B cell (primary cell): Measurements from ENCODE around the gene KIF21B. TPM values are rescaled to one million over a fixed set of nuclear protein-coding genes. Genes with fewer than 3 reads are reported as not detected.

Source experiments
- ATAC-seq: fragments of 200-7000 bp; cut with Tn5 transposase; one replicate; pipeline ENCODE4 v1.10.0; 2021; ENCODE audit warnings: low read depth, mild to moderate bottlenecking, moderate number of reproducible peaks, moderate library complexity
- CTCF ChIA-PET: fragments of 350-600 bp; sonication (Branson Sonifier 250); formaldehyde crosslinking; loops from one replicate; lab custom pipeline; 2021; ENCODE audit warnings: antibody characterized with exemption, inconsistent platforms; lab: Charles Lee
- POLR2A ChIA-PET: fragments of 350-600 bp; sonication (Branson Sonifier 250); formaldehyde crosslinking; loops from one replicate; lab custom pipeline; 2021; ENCODE audit warnings: antibody characterized with exemption; lab: Charles Lee
- DNase-seq: peaks from one replicate; pipeline ENCODE4 v3.0.0; 2013
- H2AFZ ChIP-seq: 2 replicates; pipeline ENCODE4 v1.6.1; 2012; ENCODE audit warnings: mild to moderate bottlenecking, low read depth, low read length; ENCODE audit not compliant: insufficient read depth, poor library complexity, severe bottlenecking
- H3K27ac ChIP-seq, 2 donors: 1 replicate in 1 of 2; 2 replicates in 1 of 2; pipeline ENCODE4 v1.5.1; 2012 to 2013; ENCODE audit warnings: low read length in 2 of 2, mild to moderate bottlenecking in 2 of 2, moderate library complexity in 1 of 2
- H3K27me3 ChIP-seq, 4 experiments: fragments of 200-600 bp in 1 of 4; sonication (generic) in 1 of 4; replicated peaks in 1 of 4; 1 replicate in 2 of 4; 2 replicates in 2 of 4; pipeline versions ENCODE4 v1.6.1 to v1.7.0; 2013 to 2016; ENCODE audit warnings: low read length in 3 of 4, mild to moderate bottlenecking in 2 of 4, mixed read lengths in 1 of 4, moderate library complexity in 1 of 4; ENCODE audit not compliant: insufficient read depth in 4 of 4, control insufficient read depth in 3 of 4; ENCODE audit errors: control extremely low read depth in 1 of 4
- H3K36me3 ChIP-seq, 2 experiments: replicated peaks in 1 of 2; 1 replicate in 1 of 2; 2 replicates in 1 of 2; pipeline versions ENCODE4 v1.6.1 to v1.7.1; 2013; ENCODE audit warnings: low read length in 1 of 2; ENCODE audit not compliant: insufficient read depth in 2 of 2, control insufficient read depth in 1 of 2; ENCODE audit errors: control extremely low read depth in 1 of 2, extremely low read depth in 1 of 2
- H3K4me1 ChIP-seq, 2 donors: fragments of 200-600 bp in 1 of 2; sonication (generic) in 1 of 2; 1 replicate in 1 of 2; 2 replicates in 1 of 2; pipeline versions ENCODE4 v1.5.1 to v1.6.1; 2013 to 2017; ENCODE audit warnings: low read length in 2 of 2; ENCODE audit not compliant: control insufficient read depth in 2 of 2, insufficient read depth in 2 of 2
- H3K4me2 ChIP-seq: replicated peaks from 2 replicates; pipeline ENCODE3; 2012; ENCODE audit warnings: mild to moderate bottlenecking, low read depth, low read length; ENCODE audit not compliant: poor library complexity, severe bottlenecking
- H3K4me3 ChIP-seq, 5 experiments: fragments of 200-600 bp in 1 of 5; sonication (generic) in 1 of 5; 1 replicate in 3 of 5; 2 replicates in 2 of 5; pipeline versions ENCODE4 v1.5.1 to v1.7.0; 2011 to 2016; ENCODE audit warnings: low read length in 4 of 5, mild to moderate bottlenecking in 4 of 5, low read depth in 2 of 5, control low read depth in 1 of 5, moderate library complexity in 1 of 5; ENCODE audit not compliant: insufficient read depth in 1 of 5; ENCODE audit errors: control extremely low read depth in 1 of 5, extremely low read depth in 1 of 5
- H3K79me2 ChIP-seq: fragments of 200-600 bp; sonication (generic); one replicate; pipeline ENCODE4 v1.6.0; 2016; ENCODE audit warnings: low read length; ENCODE audit not compliant: control insufficient read depth, insufficient read depth
- H3K9ac ChIP-seq: fragments of 200-600 bp; sonication (generic); 2 replicates; pipeline ENCODE4 v1.6.1; 2017; ENCODE audit warnings: mild to moderate bottlenecking, low read length, moderate library complexity
- H3K9me3 ChIP-seq, 3 donors: one replicate each; pipeline versions ENCODE4 v1.6.1 to v1.7.1; 2013; ENCODE audit warnings: low read length in 2 of 3; ENCODE audit not compliant: control insufficient read depth in 2 of 3, insufficient read depth in 1 of 3; ENCODE audit errors: control extremely low read depth in 1 of 3
- H4K20me1 ChIP-seq: 2 replicates; pipeline ENCODE4 v1.6.0; 2012; ENCODE audit warnings: mild to moderate bottlenecking, low read length; ENCODE audit not compliant: insufficient read depth, control insufficient read depth, poor library complexity, severe bottlenecking
- H3K27ac Mint-ChIP-seq: one replicate; pipeline ENCODE4 v1.8.0; 2021; ENCODE audit warnings: mixed read lengths
- H3K27me3 Mint-ChIP-seq: one replicate; pipeline ENCODE4 v1.8.0; 2021; ENCODE audit warnings: mixed read lengths
- H3K4me1 Mint-ChIP-seq: one replicate; pipeline ENCODE4 v1.8.0; 2021; ENCODE audit warnings: mixed read lengths
- H3K4me3 Mint-ChIP-seq: one replicate; pipeline ENCODE4 v1.8.0; 2021; ENCODE audit warnings: mixed read lengths
- H3K9me3 Mint-ChIP-seq: one replicate; pipeline ENCODE4 v1.8.0; 2022; ENCODE audit warnings: mixed read lengths; ENCODE audit not compliant: insufficient read depth
- EZH2 ChIP-seq: IDR thresholded peaks from 2 replicates; pipeline ENCODE4 v1.6.1; 2012; ENCODE audit warnings: borderline replicate concordance, low read depth, mild to moderate bottlenecking, moderate library complexity, low read length; ENCODE audit not compliant: insufficient read depth, poor library complexity, severe bottlenecking
- WGBS: methylation state at CpG from one replicate; pipeline ENCODE4 v1.1.5; 2013; ENCODE audit warnings: missing lambda C conversion rate; ENCODE audit not compliant: insufficient coverage; 5-methylcytosine and 5-hydroxymethylcytosine counted together
- intact Hi-C: fragments of 100-400 bp; cut with micrococcal nuclease; formaldehyde crosslinking; loops from one replicate; pipeline ENCODE4 v1.10.0; 2022
- polyA plus RNA-seq: library from polyadenylated mRNA; depleted of rRNA; stranded (reverse); fragments of >200 nt; gene quantifications from 2 replicates; pipeline ENCODE4 v1.2.3, GENCODE V29; 2012
- total RNA-seq, 2 donors: library from RNA; stranded (reverse); fragments of 120-200 nt in 1 of 2; gene quantifications; 1 replicate in 1 of 2; 2 replicates in 1 of 2; pipeline versions ENCODE4 v1.2.3 to v1.2.4, GENCODE V29; 2013 to 2022
- TF ChIP-seq, protein P1 (sequence below): fragments of 200-600 bp; IDR thresholded peaks from one replicate; pipeline ENCODE4 v1.8.0; 2022; ENCODE audit warnings: antibody characterized with exemption, mild to moderate bottlenecking

The KIF21B gene
- total and polyA plus RNA-seq, 2 donors (not counting 1 experiment from before 2014, with no cell fraction given) = 41.1 to 41.6 TPM

DNA sequence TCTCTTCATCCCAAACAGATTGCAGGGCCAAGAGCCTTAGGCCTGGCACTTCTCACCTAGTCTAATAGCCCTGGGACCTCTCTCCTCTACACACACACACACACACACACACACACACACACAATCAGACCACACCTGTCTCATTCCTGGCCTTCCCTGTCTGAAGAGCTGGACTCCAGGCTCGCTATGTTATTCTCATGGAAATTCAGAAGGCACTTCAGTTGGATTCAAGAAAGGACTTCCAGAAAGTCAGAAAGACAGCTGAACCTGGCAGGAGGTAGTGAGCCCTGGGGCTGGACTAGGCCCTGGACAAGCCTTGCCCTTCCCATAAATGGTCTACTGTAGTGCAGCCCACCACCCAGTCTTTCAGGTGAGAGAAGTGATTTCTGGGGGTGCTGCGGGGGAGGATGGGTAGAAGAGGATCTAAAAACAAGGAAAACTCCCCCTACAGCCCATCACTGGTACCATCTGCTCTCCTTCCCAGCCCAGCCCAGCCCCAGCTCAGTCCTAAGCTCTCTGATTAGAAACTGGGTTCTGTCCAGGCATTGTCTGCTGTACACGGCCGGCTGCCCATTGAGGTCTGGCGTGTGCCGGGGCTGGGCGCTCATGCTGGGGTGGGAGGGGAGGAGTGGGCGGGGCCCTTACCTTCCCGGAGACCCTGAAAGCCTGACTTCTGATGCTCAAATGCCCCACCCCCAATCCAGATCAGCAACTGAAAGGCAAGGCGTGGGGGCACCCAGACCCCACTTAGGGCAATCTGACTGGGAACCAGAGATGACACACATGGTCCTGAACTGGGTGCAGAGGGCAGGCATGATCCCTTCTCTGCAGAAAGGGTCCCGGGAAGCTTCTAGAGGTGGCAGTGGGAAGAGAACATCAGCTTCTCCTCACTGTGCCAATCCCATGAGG is 2.5 kb downstream of the KIF21B start:
- Histone ChIP-seq H3K79me2 (peaks cover 60% of the 10 kb centered on the region), H3K36me3 (no peaks in the 10 kb centered on the region), H3K27me3 (no peaks in the 10 kb centered on the region), H3K9me3 (no peaks in the 10 kb centered on the region), H3K4me3 (peak overlapping the region; percentile 48 to 83 (median 69)), H2AFZ (peak overlapping the region; percentile 16), H3K9ac (peak overlapping the region; percentile 87), H3K4me2 (peak overlapping the region; percentile 94), H4K20me1 (peaks cover 31% of the 10 kb centered on the region), H3K27ac (peak overlapping the region; percentile 90 to 95), H3K4me1 (peaks cover 80 to 87% of the 10 kb centered on the region in 2 donors)
- 73% methylated on average over 3 of the region's 11 CpGs for WGBS
- H3K4me1 Mint-ChIP-seq = peaks cover 82% of the 10 kb centered on the region
- ChIA-PET POLR2A (interaction anchor here (0.6 to 1.1 kb wide), 4 partner anchors 17 to 351 kb away, joined by 3 to 11 read pairs (median 4); partner anchors contain the start of gene DDX59), CTCF (interaction anchor here (1.3 to 10.5 kb wide), 8 partner anchors 11 to 49 kb away, joined by 3 to 83 read pairs (median 6); no protein-coding TSS in a partner anchor)
- H3K9me3 Mint-ChIP-seq = no peaks in the 10 kb centered on the region
- ATAC-seq (no peak), DNase-seq (peak; percentile 56)
- H3K27me3 Mint-ChIP-seq = no peaks in the 10 kb centered on the region
- no peak for TF ChIP-seq EZH2
- TF ChIP-seq, protein P1, sequence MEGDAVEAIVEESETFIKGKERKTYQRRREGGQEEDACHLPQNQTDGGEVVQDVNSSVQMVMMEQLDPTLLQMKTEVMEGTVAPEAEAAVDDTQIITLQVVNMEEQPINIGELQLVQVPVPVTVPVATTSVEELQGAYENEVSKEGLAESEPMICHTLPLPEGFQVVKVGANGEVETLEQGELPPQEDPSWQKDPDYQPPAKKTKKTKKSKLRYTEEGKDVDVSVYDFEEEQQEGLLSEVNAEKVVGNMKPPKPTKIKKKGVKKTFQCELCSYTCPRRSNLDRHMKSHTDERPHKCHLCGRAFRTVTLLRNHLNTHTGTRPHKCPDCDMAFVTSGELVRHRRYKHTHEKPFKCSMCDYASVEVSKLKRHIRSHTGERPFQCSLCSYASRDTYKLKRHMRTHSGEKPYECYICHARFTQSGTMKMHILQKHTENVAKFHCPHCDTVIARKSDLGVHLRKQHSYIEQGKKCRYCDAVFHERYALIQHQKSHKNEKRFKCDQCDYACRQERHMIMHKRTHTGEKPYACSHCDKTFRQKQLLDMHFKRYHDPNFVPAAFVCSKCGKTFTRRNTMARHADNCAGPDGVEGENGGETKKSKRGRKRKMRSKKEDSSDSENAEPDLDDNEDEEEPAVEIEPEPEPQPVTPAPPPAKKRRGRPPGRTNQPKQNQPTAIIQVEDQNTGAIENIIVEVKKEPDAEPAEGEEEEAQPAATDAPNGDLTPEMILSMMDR = peak; percentile 50
- intact Hi-C loops = loop anchor here (5.0 to 10.0 kb wide), 5 partner anchors 136 to 961 kb away; partner anchors contain the start of genes DDX59 and RNPEP
- H3K27ac Mint-ChIP-seq = peak overlapping the region; percentile 98
- H3K4me3 Mint-ChIP-seq = peak overlapping the region; percentile 97
